Measurements from ENCODE around the gene SUPV3L1. TPM values are rescaled to one million over a fixed set of nuclear protein-coding genes. Genes with fewer than 3 reads are reported as not detected.

Gene SUPV3L1
- total RNA-seq, 1 donor from 2014 or later: 18.4 TPM

- DNase-seq (ENCODE audit: low read depth in 2 of 2): no peak
Observed at GRCh38 chr10:69202332-69202731, 22.3 kb downstream of the SUPV3L1 start.

GRCh38 chr10:69208761-69209160 lies 28.7 kb downstream of the SUPV3L1 start:
- DNase-seq (ENCODE audit: low read depth in 2 of 2): no peak

- DNase-seq (ENCODE audit: low read depth in 2 of 2): no peak
Observed at GRCh38 chr10:69209787-69210484, 29.9 kb downstream of the SUPV3L1 start.

GRCh38 chr10:69211104-69211503 lies 31.1 kb downstream of the SUPV3L1 start:
- DNase-seq (ENCODE audit: low read depth in 2 of 2): no peak

GRCh38 chr10:69211524-69211923 lies 31.5 kb downstream of the SUPV3L1 start:
- no peak for DNase-seq (ENCODE audit: low read depth in 2 of 2)

- DNase-seq (ENCODE audit: low read depth in 2 of 2): no peak
Observed at GRCh38 chr10:69213591-69214311, 33.7 kb downstream of the SUPV3L1 start.

GRCh38 chr10:69214666-69215131 lies 34.7 kb downstream of the SUPV3L1 start:
- DNase-seq (ENCODE audit: low read depth in 2 of 2): no peak

- peak in 1 of 2 donors; percentile 27 for DNase-seq (ENCODE audit: low read depth in 2 of 2)
Observed at GRCh38 chr10:69215405-69216171, 35.6 kb downstream of the SUPV3L1 start.

GRCh38 chr10:69216577-69217118 lies 36.6 kb downstream of the SUPV3L1 start:
- DNase-seq (ENCODE audit: low read depth in 2 of 2): no peak

GRCh38 chr10:69217119-69217754 lies 37.2 kb downstream of the SUPV3L1 start:
- peak; percentile 36 to 70 for DNase-seq (ENCODE audit: low read depth in 2 of 2)

GRCh38 chr10:69218831-69219230 lies 38.8 kb downstream of the SUPV3L1 start:
- no peak for DNase-seq (ENCODE audit: low read depth in 2 of 2)

GRCh38 chr10:69220041-69220451 lies 40.0 kb downstream of the SUPV3L1 start, which contains the start of gene HKDC1:
Gene HKDC1 (plus strand): TSS chr10:69220332. CDS start chr10:69220436, 104 bp downstream.
- DNase-seq (ENCODE audit: low read depth in 2 of 2): no peak

- no peak for DNase-seq (ENCODE audit: low read depth in 2 of 2)
Observed at GRCh38 chr10:69220507-69220906, 40.5 kb downstream of the SUPV3L1 start.

GRCh38 chr10:69222157-69223027 lies 42.4 kb downstream of the SUPV3L1 start:
- peak; percentile 29 to 72 for DNase-seq (ENCODE audit: low read depth in 2 of 2)

- no peak for DNase-seq (ENCODE audit: low read depth in 2 of 2)
Observed at GRCh38 chr10:69223028-69223342, 43.0 kb downstream of the SUPV3L1 start.

- peak in 1 of 2 donors; percentile 60 for DNase-seq (ENCODE audit: low read depth in 2 of 2)
Observed at GRCh38 chr10:69224862-69225657, 45.0 kb downstream of the SUPV3L1 start.

GRCh38 chr10:69225681-69226080 lies 45.6 kb downstream of the SUPV3L1 start:
- no peak for DNase-seq (ENCODE audit: low read depth in 2 of 2)

- DNase-seq (ENCODE audit: low read depth in 2 of 2): no peak
Observed at GRCh38 chr10:69226919-69227450, 47.0 kb downstream of the SUPV3L1 start.

- DNase-seq (ENCODE audit: low read depth in 2 of 2): no peak
Observed at GRCh38 chr10:69228151-69228550, 48.1 kb downstream of the SUPV3L1 start.
